ENCODE data around the gene NAV2.

The NAV2 gene

DNA sequence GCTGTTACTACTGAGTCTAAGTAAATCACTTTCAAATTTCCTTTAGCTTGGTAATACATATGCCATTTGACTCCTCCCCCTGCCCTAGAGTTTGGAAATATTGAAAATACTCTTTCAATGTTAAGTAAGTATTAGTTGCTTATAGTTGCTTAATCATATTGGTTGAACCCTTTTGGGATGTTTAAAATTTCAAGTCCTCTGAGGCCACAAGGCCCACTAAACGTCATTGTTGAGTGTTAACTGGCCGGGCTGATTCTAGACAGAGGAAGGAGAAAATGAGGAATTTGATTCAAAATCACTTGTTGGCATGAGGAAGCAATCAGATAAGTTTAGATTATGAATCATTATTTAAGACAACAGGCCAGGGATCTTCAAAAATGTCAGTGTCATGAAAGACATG is 8.5 kb downstream of the NAV2 start:
- no peaks in the 10 kb centered on the region for H3K36me3 ChIP-seq (replicated peaks; ENCODE audit: insufficient read depth, low read length)
- no peaks in the 10 kb centered on the region for H3K4me1 ChIP-seq (ENCODE audit: low read length)
- H3K27ac ChIP-seq (ENCODE audit: low read length) = no peak overlapping the region
- no peak overlapping the region for H3K4me2 ChIP-seq (ENCODE audit: low read depth, low read length)
- no peaks in the 10 kb centered on the region for H3K27me3 ChIP-seq (replicated peaks; ENCODE audit: insufficient read depth, low read length)
- no peak overlapping the region for H2AFZ ChIP-seq (ENCODE audit: low read length)
- TF ChIP-seq, protein P1, sequence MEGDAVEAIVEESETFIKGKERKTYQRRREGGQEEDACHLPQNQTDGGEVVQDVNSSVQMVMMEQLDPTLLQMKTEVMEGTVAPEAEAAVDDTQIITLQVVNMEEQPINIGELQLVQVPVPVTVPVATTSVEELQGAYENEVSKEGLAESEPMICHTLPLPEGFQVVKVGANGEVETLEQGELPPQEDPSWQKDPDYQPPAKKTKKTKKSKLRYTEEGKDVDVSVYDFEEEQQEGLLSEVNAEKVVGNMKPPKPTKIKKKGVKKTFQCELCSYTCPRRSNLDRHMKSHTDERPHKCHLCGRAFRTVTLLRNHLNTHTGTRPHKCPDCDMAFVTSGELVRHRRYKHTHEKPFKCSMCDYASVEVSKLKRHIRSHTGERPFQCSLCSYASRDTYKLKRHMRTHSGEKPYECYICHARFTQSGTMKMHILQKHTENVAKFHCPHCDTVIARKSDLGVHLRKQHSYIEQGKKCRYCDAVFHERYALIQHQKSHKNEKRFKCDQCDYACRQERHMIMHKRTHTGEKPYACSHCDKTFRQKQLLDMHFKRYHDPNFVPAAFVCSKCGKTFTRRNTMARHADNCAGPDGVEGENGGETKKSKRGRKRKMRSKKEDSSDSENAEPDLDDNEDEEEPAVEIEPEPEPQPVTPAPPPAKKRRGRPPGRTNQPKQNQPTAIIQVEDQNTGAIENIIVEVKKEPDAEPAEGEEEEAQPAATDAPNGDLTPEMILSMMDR (IDR thresholded peaks at IDR 0.05; ENCODE audit: low read length) = no peak
- no peak for TF ChIP-seq EZH2 (optimal IDR thresholded peaks at IDR 0.05; ENCODE audit: low read depth, low read length)
- TF ChIP-seq EZH2phosphoT487 (IDR thresholded peaks at IDR 0.05; ENCODE audit: low read length) = no peak
- no peak overlapping the region for H3K9ac ChIP-seq (ENCODE audit: low read length)
- H3K9me2 ChIP-seq (replicated peaks; ENCODE audit: insufficient read depth, low read length) = no peaks in the 10 kb centered on the region
- H3K9me3 ChIP-seq (replicated peaks; ENCODE audit: insufficient read depth, low read length) = no peaks in the 10 kb centered on the region
- H3K79me2 ChIP-seq (ENCODE audit: low read length) = no peaks in the 10 kb centered on the region; the same call in 1 of the 2 replicates
- DNase-seq = no peak
- no peaks in the 10 kb centered on the region for H3F3A ChIP-seq (ENCODE audit: insufficient read depth, low read length)
- no peak overlapping the region for H3K4me3 ChIP-seq (ENCODE audit: low read length)
- no peaks in the 10 kb centered on the region for H4K20me1 ChIP-seq (ENCODE audit: insufficient read depth, low read length)

DNA sequence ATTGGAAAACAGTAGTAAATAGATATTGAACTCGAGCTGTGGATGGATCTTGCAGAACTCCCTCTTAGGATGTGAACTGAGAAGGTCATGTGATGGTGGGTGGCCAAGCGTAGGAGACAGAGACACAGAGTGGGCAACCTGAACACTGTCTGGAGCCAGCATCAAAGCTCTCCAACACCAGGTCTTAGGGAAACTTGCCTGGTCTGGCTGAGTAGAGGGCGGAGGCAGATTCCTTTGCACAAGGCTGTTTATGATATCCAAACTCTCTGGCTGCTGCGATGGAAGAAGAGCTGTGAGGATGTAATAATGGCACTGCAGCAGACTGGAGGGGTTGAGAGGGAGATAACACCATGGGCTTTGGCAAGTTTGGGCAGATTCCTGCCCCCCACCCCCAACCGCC is 10.1 kb downstream of the NAV2 start:
- Histone ChIP-seq H3K4me2 (ENCODE audit: low read depth, low read length) (no peak overlapping the region), H3K4me1 (ENCODE audit: low read length) (peaks cover 9% of the 10 kb centered on the region), H3K9ac (ENCODE audit: low read length) (no peak overlapping the region), H3K4me3 (ENCODE audit: low read length) (no peak overlapping the region), H3K79me2 (ENCODE audit: low read length) (no peaks in the 10 kb centered on the region; the same call in 1 of the 2 replicates), H3K27ac (ENCODE audit: low read length) (no peak overlapping the region), H3K27me3 (replicated peaks; ENCODE audit: insufficient read depth, low read length) (no peaks in the 10 kb centered on the region), H3F3A (ENCODE audit: insufficient read depth, low read length) (no peaks in the 10 kb centered on the region), H2AFZ (ENCODE audit: low read length) (no peak overlapping the region), H3K9me2 (replicated peaks; ENCODE audit: insufficient read depth, low read length) (no peaks in the 10 kb centered on the region), H3K9me3 (replicated peaks; ENCODE audit: insufficient read depth, low read length) (no peaks in the 10 kb centered on the region), H3K36me3 (replicated peaks; ENCODE audit: insufficient read depth, low read length) (no peaks in the 10 kb centered on the region), H4K20me1 (ENCODE audit: insufficient read depth, low read length) (no peaks in the 10 kb centered on the region)
- no peak for TF ChIP-seq EZH2 (optimal IDR thresholded peaks at IDR 0.05; ENCODE audit: low read depth, low read length)
- TF ChIP-seq, protein P1 (IDR thresholded peaks at IDR 0.05; ENCODE audit: low read length) = no peak
- no peak for DNase-seq

DNA sequence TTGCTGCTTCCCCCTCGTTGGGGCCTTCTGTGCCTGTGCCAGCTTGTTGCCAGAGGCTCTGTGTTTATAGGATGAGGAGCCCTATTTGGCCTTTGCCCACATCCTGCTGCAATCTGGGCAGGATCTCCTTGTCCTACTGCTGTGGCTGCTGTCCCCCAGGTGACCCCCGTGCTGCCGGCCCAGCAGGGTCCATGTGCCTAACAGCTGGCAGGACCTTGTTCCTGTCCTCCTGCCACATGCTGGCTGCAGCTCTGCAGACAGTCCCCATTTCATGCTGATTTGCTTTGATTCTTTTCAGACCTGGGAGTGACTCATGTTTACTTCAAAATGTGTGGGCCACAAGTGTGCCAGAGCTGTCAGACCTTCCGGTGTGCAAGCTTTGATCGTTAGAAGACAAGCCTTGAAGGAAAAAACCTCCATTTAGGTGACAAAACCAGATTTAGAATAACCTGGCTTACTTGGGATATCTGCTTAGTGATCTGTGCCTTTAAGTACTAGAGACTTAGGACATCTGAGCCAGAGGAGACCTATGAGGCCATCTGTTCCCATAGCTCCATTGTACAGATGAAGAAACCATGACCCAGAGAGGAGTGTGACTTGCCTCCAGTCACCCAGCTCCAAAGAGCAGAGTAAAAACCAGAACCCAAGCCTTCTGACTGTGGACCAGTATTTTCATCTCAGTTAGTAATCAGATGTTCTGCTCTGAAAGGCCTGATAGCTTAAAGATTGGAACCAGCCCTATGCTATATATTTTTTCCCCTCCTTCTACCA is 11.1 kb downstream of the NAV2 start:
- no peak overlapping the region for H3K27ac ChIP-seq (ENCODE audit: low read length)
- peaks cover 9% of the 10 kb centered on the region for H3K4me1 ChIP-seq (ENCODE audit: low read length)
- no peaks in the 10 kb centered on the region for H3K9me2 ChIP-seq (replicated peaks; ENCODE audit: insufficient read depth, low read length)
- H3K9me3 ChIP-seq (replicated peaks; ENCODE audit: insufficient read depth, low read length) = no peaks in the 10 kb centered on the region
- no peak overlapping the region for H3K4me3 ChIP-seq (ENCODE audit: low read length)
- no peaks in the 10 kb centered on the region for H3K27me3 ChIP-seq (replicated peaks; ENCODE audit: insufficient read depth, low read length)
- TF ChIP-seq, protein P1 (IDR thresholded peaks at IDR 0.05; ENCODE audit: low read length) = no peak
- TF ChIP-seq EZH2phosphoT487 (IDR thresholded peaks at IDR 0.05; ENCODE audit: low read length) (no peak), EZH2 (optimal IDR thresholded peaks at IDR 0.05; ENCODE audit: low read depth, low read length) (no peak)
- no peaks in the 10 kb centered on the region; the same call in 1 of the 2 replicates for H3K79me2 ChIP-seq (ENCODE audit: low read length)
- H4K20me1 ChIP-seq (ENCODE audit: insufficient read depth, low read length) = no peaks in the 10 kb centered on the region
- H3K4me2 ChIP-seq (ENCODE audit: low read depth, low read length) = no peak overlapping the region
- H2AFZ ChIP-seq (ENCODE audit: low read length) = no peak overlapping the region
- no peak for DNase-seq
- H3K9ac ChIP-seq (ENCODE audit: low read length) = no peak overlapping the region
- H3K36me3 ChIP-seq (replicated peaks; ENCODE audit: insufficient read depth, low read length) = no peaks in the 10 kb centered on the region
- no peaks in the 10 kb centered on the region for H3F3A ChIP-seq (ENCODE audit: insufficient read depth, low read length)
